CD4-positive, CD25-positive, alpha-beta regulatory T cell (primary cell): Measurements from ENCODE around the gene SAE1. TPM values are rescaled to one million over a fixed set of nuclear protein-coding genes. Genes with fewer than 3 reads are reported as not detected.

ENCODE experiments used
- ATAC-seq, 2 donors: fragments of 150-1000 bp; cut with Tn5 transposase; one replicate each; pipeline ENCODE4 v1.10.0; 2021; ENCODE audit warnings: low read depth in 2 of 2, moderate number of reproducible peaks in 2 of 2, moderate library complexity in 1 of 2
- DNase-seq, 3 donors: peaks; one replicate each; pipeline versions ENCODE4 v3.0.0 to v3.0.0-alpha.2; 2012 to 2022; ENCODE audit warnings: mixed read lengths in 1 of 3
- H3K27ac ChIP-seq: one replicate; pipeline ENCODE4 v1.7.0; 2013; ENCODE audit warnings: mild to moderate bottlenecking, low read length; ENCODE audit not compliant: insufficient read depth, poor library complexity, severe bottlenecking
- H3K27me3 ChIP-seq: one replicate; pipeline ENCODE4 v1.7.0; 2013; ENCODE audit warnings: low read length; ENCODE audit not compliant: control insufficient read depth, insufficient read depth
- H3K36me3 ChIP-seq: one replicate; pipeline ENCODE4 v1.7.0; 2013; ENCODE audit warnings: mild to moderate bottlenecking, low read length, moderate library complexity; ENCODE audit not compliant: control insufficient read depth, insufficient read depth
- H3K4me1 ChIP-seq: 2 replicates; pipeline ENCODE4 v1.7.0; 2013; ENCODE audit warnings: mild to moderate bottlenecking, low read length; ENCODE audit not compliant: insufficient read depth, control insufficient read depth, poor library complexity, severe bottlenecking
- H3K4me3 ChIP-seq: one replicate; pipeline ENCODE4 v1.7.0; 2013; ENCODE audit warnings: low read depth, mild to moderate bottlenecking, low read length, moderate library complexity
- H3K9me3 ChIP-seq, 2 experiments: 1 replicate in 1 of 2; 2 replicates in 1 of 2; pipeline ENCODE4 v1.7.0; 2013; ENCODE audit warnings: low read length in 2 of 2, mild to moderate bottlenecking in 1 of 2, moderate library complexity in 1 of 2; ENCODE audit not compliant: control insufficient read depth in 2 of 2
- H3K27ac Mint-ChIP-seq, 3 donors: one replicate each; pipeline ENCODE4 v1.8.0; 2020 to 2022; ENCODE audit warnings: mild to moderate bottlenecking in 3 of 3, mixed read lengths in 3 of 3, moderate library complexity in 2 of 3
- H3K27me3 Mint-ChIP-seq: one replicate; pipeline ENCODE4 v1.8.0; 2022; ENCODE audit warnings: mild to moderate bottlenecking, mixed read lengths
- H3K36me3 Mint-ChIP-seq: one replicate; pipeline ENCODE4 v1.8.0; 2020; ENCODE audit warnings: mixed read lengths
- H3K4me1 Mint-ChIP-seq, 4 donors: one replicate each; pipeline ENCODE4 v1.8.0; 2020 to 2022; ENCODE audit warnings: mixed read lengths in 4 of 4, mild to moderate bottlenecking in 1 of 4
- H3K4me3 Mint-ChIP-seq, 4 donors: one replicate each; pipeline ENCODE4 v1.8.0; 2020 to 2022; ENCODE audit warnings: mild to moderate bottlenecking in 4 of 4, mixed read lengths in 4 of 4, moderate library complexity in 3 of 4
- H3K9me3 Mint-ChIP-seq, 7 donors: one replicate each; pipeline ENCODE4 v1.8.0; 2020 to 2022; ENCODE audit warnings: mixed read lengths in 7 of 7, mild to moderate bottlenecking in 3 of 7, moderate library complexity in 2 of 7
- polyA plus RNA-seq, 4 donors: library from polyadenylated mRNA; unstranded; fragments of 300-500 nt; fragmentation: Illumina TruSeq; gene quantifications; one replicate each; pipeline ENCODE4 v1.2.3, GENCODE V29; 2021
- total RNA-seq: library from RNA; stranded (reverse); gene quantifications from one replicate; pipeline ENCODE4 v1.2.3, GENCODE V29; 2022

Gene SAE1
- 45.5 TPM for total RNA-seq
- polyA plus RNA-seq: 100 to 1,000 TPM; 106 to 127 (median 115) TPM

- Histone ChIP-seq H3K9me3 (no peaks in the 10 kb centered on the region), H3K4me1 (peaks cover 42% of the 10 kb centered on the region), H3K27me3 (no peaks in the 10 kb centered on the region), H3K4me3 (peak within 1 kb of the TSS; percentile 87), H3K27ac (peak within 1 kb of the TSS; percentile 76), H3K36me3 (peaks cover 3% of the 10 kb centered on the region)
- Mint-ChIP-seq H3K36me3 (peaks cover 22% of the 10 kb centered on the region), H3K9me3 (peaks cover 0 to 2% (median 0%) of the 10 kb centered on the region in 7 donors), H3K27ac (peak within 1 kb of the TSS; percentile 91 to 98 (median 94)), H3K4me3 (peak within 1 kb of the TSS; percentile 96 to 100 (median 100)), H3K4me1 (peaks cover 21 to 54% (median 39%) of the 10 kb centered on the region in 4 donors), H3K27me3 (peaks cover 6% of the 10 kb centered on the region)
- DNase-seq: peak; percentile 85 to 96 (median 89)
- peak; percentile 85 to 87 for ATAC-seq
Measured at GRCh38 chr19:47130589-47131227, at the start of gene SAE1. Gene SAE1, plus strand, starts transcription at chr19:47130835. Its CDS starts 96 bp downstream, at chr19:47130931.

GRCh38 chr19:47081095-47081494 lies 49.5 kb upstream of the SAE1 start:
- no peak overlapping the region for H3K4me3 Mint-ChIP-seq
- Histone ChIP-seq H3K27me3 (no peaks in the 10 kb centered on the region), H3K27ac (no peak overlapping the region), H3K9me3 (no peaks in the 10 kb centered on the region), H3K4me1 (no peaks in the 10 kb centered on the region), H3K4me3 (no peak overlapping the region), H3K36me3 (peaks cover 63% of the 10 kb centered on the region)
- DNase-seq: no peak
- no peak overlapping the region for H3K27ac Mint-ChIP-seq
- H3K36me3 Mint-ChIP-seq: peaks cover 24% of the 10 kb centered on the region
- peaks cover 0 to 4% (median 0%) of the 10 kb centered on the region in 4 donors for H3K4me1 Mint-ChIP-seq
- no peaks in the 10 kb centered on the region for H3K27me3 Mint-ChIP-seq
- no peak for ATAC-seq
- no peaks in the 10 kb centered on the region for H3K9me3 Mint-ChIP-seq

- DNase-seq (no peak), ATAC-seq (no peak)
- H3K27me3 Mint-ChIP-seq: no peaks in the 10 kb centered on the region
- H3K36me3 Mint-ChIP-seq: peaks cover 30% of the 10 kb centered on the region
- H3K27ac Mint-ChIP-seq: no peak overlapping the region
- H3K9me3 ChIP-seq: no peaks in the 10 kb centered on the region
- H3K4me1 Mint-ChIP-seq: no peaks in the 10 kb centered on the region
- no peak overlapping the region for H3K27ac ChIP-seq
- H3K4me3 Mint-ChIP-seq: no peak overlapping the region
- H3K27me3 ChIP-seq: no peaks in the 10 kb centered on the region
- H3K9me3 Mint-ChIP-seq: no peaks in the 10 kb centered on the region
- no peaks in the 10 kb centered on the region for H3K4me1 ChIP-seq
- no peak overlapping the region for H3K4me3 ChIP-seq
- peaks cover 71% of the 10 kb centered on the region for H3K36me3 ChIP-seq
Measured at GRCh38 chr19:47082493-47082892, 48.1 kb upstream of the SAE1 start.

GRCh38 chr19:47084879-47085439 lies 45.7 kb upstream of the SAE1 start:
- no peak for ATAC-seq
- no peaks in the 10 kb centered on the region for H3K9me3 Mint-ChIP-seq

GRCh38 chr19:47086280-47086679 lies 44.4 kb upstream of the SAE1 start:
- H3K27ac Mint-ChIP-seq: peak overlapping the region in 2 of 3 donors; percentile 56 to 69
- no peaks in the 10 kb centered on the region for H3K9me3 ChIP-seq
- no peaks in the 10 kb centered on the region for H3K4me1 ChIP-seq
- H3K4me1 Mint-ChIP-seq: peaks cover 0 to 4% (median 0%) of the 10 kb centered on the region in 4 donors
- H3K27me3 Mint-ChIP-seq: no peaks in the 10 kb centered on the region
- peaks cover 86% of the 10 kb centered on the region for H3K36me3 ChIP-seq
- H3K4me3 ChIP-seq: no peak overlapping the region
- H3K27me3 ChIP-seq: no peaks in the 10 kb centered on the region
- peaks cover 49% of the 10 kb centered on the region for H3K36me3 Mint-ChIP-seq
- H3K9me3 Mint-ChIP-seq: no peaks in the 10 kb centered on the region
- ATAC-seq (no peak), DNase-seq (no peak)
- no peak overlapping the region for H3K27ac ChIP-seq
- no peak overlapping the region for H3K4me3 Mint-ChIP-seq

More at GRCh38 chr19:47084879-47085439, 45.7 kb upstream of the SAE1 start:
- no peaks in the 10 kb centered on the region for H3K9me3 ChIP-seq
- no peak overlapping the region for H3K4me3 Mint-ChIP-seq
- peaks cover 86% of the 10 kb centered on the region for H3K36me3 ChIP-seq
- H3K27me3 ChIP-seq: no peaks in the 10 kb centered on the region
- H3K36me3 Mint-ChIP-seq: peaks cover 38% of the 10 kb centered on the region
- H3K4me3 ChIP-seq: no peak overlapping the region
- H3K4me1 ChIP-seq: no peaks in the 10 kb centered on the region
- no peaks in the 10 kb centered on the region for H3K4me1 Mint-ChIP-seq
- no peak overlapping the region for H3K27ac Mint-ChIP-seq
- no peak for DNase-seq
- H3K27ac ChIP-seq: no peak overlapping the region
- H3K27me3 Mint-ChIP-seq: no peaks in the 10 kb centered on the region

- H3K4me3 ChIP-seq: no peak overlapping the region
- no peak for ATAC-seq
- Mint-ChIP-seq H3K4me3 (peak overlapping the region in 1 of 4 donors; percentile 54), H3K4me1 (peaks cover 0 to 24% (median 12%) of the 10 kb centered on the region in 4 donors), H3K36me3 (peaks cover 41% of the 10 kb centered on the region), H3K27me3 (no peaks in the 10 kb centered on the region), H3K9me3 (no peaks in the 10 kb centered on the region), H3K27ac (peak overlapping the region in 2 of 3 donors; percentile 36 to 82)
- H3K36me3 ChIP-seq: peaks cover 66% of the 10 kb centered on the region
- H3K9me3 ChIP-seq: no peaks in the 10 kb centered on the region
- H3K4me1 ChIP-seq: peaks cover 17% of the 10 kb centered on the region
- no peak for DNase-seq
- no peaks in the 10 kb centered on the region for H3K27me3 ChIP-seq
- H3K27ac ChIP-seq: no peak overlapping the region
Measured at GRCh38 chr19:47089767-47090350, 40.8 kb upstream of the SAE1 start.

GRCh38 chr19:47093254-47093653 lies 37.4 kb upstream of the SAE1 start:
- Mint-ChIP-seq H3K27me3 (no peaks in the 10 kb centered on the region), H3K4me1 (peaks cover 0 to 55% (median 26%) of the 10 kb centered on the region in 4 donors), H3K27ac (peak overlapping the region in 2 of 3 donors; percentile 92 to 99), H3K4me3 (peak overlapping the region in 1 of 4 donors; percentile 49), H3K36me3 (peaks cover 39% of the 10 kb centered on the region), H3K9me3 (no peaks in the 10 kb centered on the region)
- ATAC-seq (no peak), DNase-seq (no peak)
- no peak overlapping the region for H3K4me3 ChIP-seq
- H3K9me3 ChIP-seq: no peaks in the 10 kb centered on the region
- H3K27me3 ChIP-seq: no peaks in the 10 kb centered on the region
- H3K4me1 ChIP-seq: peaks cover 35% of the 10 kb centered on the region
- H3K27ac ChIP-seq: no peak overlapping the region
- peaks cover 37% of the 10 kb centered on the region for H3K36me3 ChIP-seq
